Measurements from ENCODE around the gene PIAS1.
"Not testable (repeated sequence)": the region's sequence is repeated elsewhere in the genome, so short reads cannot be mapped to it uniquely, and the experiment has no call there.

PIAS1 gene

DNA sequence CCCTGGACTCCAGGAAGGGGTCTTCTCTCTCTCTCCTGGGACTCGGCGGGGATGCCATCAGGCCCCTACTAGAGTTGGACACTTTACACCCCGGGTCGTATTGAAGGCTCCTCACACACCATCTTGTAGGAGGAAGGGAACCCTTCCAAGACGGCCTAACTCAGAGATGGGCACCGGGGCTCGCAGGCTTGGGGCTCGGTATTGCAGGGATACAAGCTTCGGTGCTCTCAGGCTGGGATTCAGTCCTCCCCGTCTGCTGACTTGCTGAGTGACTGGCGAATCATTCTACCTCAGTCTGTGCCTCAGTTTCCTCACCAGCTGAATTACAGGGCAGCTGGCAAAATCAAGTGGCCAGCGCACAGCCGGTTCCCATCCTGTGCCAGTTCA is 151.4 kb downstream of the PIAS1 start:
- no peak for DNase-seq

GRCh38 chr15:68205954-68206539 is 151.9 kb downstream of the PIAS1 start:
- DNase-seq: no peak

GRCh38 chr15:68206711-68207151 is 152.6 kb downstream of the PIAS1 start:
- DNase-seq: no peak

GRCh38 chr15:68207176-68207935 is 153.2 kb downstream of the PIAS1 start:
- no peak for DNase-seq

DNA sequence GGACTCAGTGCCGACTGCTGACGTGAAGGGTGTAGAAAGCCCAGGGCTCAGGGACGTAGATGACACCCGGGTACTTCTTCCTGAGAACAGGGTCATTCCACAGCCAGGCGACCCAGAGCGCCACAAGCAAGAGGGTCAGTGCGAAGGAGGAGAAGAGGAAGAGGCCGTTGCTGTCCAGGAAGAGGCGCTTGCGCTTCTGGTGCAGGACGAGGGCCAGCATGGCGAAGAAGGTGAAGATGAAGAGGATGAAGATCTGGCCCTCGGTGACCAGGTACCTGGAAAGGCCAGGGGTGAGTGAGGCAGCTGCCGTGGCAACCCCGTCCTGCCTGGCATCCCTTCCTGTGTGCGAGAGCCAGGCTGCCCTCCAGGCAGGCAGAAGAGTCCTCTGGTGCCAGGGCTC is 154.0 kb downstream of the PIAS1 start:
- no peak for DNase-seq

DNA sequence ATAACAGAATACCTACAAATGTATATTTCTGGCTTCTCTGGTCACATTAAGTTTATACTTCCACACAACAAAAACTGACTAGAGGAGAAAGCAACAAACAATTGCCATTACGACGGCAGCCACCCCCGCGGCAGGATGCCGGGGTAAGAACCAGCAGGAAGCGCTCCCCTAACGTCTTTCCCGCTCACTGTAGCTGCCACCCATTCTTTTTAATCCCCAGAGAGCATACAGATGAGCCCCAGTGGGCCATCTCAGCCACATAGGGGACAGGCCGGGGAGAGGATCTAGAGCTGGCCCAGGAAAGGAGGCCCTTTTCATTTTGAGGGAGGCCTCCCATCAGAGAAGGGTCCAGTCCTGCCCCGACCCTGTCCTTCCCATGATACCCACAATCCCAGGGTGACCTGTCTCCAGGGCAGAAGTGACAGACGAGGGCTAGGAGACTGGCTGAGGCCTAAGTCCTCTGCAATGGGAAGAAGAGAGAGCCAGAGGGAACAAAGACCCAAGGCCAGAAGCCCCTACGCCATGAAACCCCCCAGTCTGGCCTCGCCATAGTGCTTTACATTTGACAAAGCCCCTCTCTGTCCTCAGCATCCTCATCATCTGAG is 154.6 kb downstream of the PIAS1 start:
- DNase-seq: no peak

DNA sequence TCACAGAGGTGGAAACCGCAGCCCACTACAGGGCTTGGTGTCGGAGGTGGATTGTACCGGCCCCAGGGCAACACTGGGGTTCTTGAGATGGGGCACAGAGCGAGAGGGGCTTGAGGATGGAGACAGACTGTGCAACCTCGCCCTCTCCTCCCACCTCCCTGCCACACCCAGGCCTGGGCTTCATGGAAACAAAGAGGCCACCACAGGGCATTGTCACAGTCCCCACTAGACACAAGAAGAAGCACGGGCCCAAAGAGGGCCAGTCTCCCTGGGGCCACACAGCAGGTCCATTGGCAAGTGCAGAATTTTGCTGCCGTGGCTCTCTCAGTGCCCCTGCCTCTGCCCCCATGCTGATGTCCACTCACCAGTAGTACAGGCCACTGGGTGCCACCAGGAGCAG is 155.2 kb downstream of the PIAS1 start:
- no peak for DNase-seq

DNA sequence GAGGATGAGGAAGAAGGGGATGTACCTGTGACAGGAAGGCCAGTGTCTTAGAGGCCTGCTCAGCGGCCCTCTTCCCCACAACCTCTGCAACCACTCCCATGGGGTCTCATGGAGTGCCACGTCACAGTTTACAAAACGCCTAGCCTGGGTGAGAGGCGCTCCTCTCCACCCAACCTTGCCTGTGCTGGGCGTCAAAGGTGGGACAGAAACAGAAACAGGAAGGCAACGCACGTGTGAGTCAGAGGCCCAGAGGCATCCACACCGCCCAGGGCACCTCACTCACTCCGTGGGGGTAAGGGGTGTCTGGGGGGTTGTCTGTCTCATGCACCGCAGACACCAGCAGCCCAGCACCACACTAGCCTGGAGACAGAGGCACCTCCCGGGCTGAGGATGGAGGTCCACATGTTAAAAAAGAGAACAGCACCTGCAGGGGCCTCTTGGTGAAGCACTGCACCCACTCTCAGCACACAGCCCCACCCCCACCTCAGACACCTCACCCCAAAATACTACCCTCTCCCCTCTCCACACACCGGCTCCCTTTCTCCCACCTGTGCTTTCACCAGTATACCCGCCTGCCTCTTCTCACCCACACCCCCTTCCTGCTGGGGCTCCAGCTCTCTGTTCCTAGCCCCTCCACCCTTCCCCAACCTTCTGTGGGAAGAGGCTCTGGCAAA is 155.8 kb downstream of the PIAS1 start:
- no peak for DNase-seq

DNA sequence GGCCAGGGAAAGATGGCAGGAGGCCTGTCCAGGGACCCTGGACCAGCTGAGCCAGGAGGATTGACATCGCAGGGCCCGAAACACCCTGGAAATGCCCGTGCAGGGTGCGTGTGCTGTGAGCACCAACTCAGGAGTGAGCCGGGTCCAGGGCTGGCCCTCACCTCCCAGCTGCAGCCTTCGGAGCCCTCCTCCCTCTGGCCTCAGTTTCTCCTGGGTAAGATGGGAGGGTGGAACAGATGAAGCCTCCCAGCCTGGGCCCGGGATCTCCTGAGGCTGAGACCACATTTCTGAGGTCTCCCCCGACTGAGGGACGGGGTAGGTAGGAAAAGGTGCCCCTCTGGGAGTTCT is 156.3 kb downstream of the PIAS1 start:
- no peak for DNase-seq

- peak; percentile 29 for DNase-seq
Observed at GRCh38 chr15:68210821-68211655, 156.9 kb downstream of the PIAS1 start.

DNA sequence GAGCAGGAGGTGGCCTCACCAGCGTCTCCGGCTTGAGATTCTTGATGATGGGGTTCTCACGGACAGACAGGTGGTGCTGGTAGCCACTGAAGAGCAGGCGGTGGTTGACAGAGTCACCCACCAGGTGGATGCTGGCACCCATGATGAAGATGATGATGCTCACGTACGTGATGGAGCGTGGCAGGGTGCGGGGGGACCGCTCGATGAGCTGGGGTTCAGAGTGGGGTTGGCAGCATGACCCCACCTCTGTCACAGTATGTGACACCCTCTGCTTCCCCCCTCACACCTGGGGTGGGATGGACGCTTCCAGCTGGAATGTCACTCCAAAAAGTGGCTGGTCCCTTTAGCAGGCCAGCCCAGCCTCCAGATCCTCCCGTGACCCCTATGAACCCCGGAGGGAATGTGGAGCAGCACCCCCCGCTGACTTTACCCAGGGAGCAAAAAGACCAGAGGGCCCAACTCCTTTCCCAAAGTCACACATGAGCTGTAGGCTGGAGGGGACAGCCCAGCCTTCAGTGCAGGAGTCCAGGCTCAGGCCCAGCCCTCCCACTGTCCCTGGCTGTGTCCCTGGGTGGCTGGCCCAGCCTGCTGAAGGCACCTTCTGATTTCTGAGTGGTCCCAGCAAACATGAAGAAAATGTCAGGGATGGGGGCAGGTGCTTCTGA is 157.7 kb downstream of the PIAS1 start:
- no peak for DNase-seq

DNA sequence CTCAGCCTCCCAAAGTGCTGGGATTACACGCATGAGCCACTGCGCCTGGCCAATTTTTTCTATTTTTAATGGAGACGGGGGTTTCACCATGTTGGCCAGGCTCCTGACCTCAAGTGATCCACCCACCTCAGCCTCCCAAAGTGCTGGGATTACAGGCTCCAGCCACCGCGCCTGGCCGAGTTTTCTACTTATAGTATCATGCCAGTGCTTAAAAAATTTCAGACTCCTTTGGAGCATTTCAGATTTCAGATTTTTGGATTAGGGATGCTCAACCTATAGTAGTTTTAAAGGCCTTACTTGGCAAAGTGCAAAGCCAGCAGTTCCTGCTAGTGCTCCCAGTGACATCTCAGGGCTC is 159.4 kb downstream of the PIAS1 start:
- DNase-seq: not testable (repeated sequence)

DNA sequence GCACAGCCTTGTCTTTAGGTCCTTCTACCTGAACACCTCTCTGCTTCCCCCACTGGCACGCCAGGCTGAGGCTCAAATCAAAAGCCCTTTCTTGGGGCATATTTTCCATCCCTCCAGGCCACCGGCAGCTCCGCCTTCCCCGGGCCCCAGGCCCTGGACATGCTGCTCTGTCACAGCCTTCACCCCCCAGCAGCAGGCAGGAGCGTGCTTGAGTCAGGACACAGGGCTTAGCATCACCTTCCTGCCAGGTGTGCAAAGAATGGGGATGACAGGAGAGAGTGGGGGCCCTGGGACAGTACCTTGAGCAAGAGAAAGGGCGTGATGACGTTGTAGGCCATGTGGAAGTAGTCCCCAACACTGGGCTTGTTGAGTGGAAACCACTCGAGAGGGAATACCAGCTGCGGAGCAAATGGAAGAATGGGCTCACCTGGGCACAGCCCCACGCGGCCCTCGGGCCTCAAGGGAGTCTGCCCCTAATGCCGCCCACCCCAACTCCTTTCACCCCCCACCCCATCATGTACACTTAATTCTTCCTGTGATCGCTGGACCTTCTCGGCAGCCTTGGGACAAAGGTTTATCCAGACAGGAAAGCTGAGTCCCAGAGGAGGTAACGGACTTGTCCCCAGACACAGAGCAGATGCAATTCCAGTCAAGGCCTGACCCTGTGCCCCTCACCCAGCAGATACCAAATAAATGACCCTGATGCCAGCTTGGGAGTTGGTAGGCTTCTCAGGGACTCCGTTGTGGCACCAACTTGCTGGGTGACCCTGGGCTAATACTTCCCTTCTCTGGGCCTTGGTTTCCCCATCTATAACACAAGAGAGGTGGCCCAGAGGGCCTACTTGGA is 160.1 kb downstream of the PIAS1 start:
- no peak for DNase-seq

GRCh38 chr15:68214838-68215254 is 160.7 kb downstream of the PIAS1 start:
- DNase-seq: no peak

- no peak for DNase-seq
Observed at GRCh38 chr15:68217341-68217740, 163.2 kb downstream of the PIAS1 start.

DNA sequence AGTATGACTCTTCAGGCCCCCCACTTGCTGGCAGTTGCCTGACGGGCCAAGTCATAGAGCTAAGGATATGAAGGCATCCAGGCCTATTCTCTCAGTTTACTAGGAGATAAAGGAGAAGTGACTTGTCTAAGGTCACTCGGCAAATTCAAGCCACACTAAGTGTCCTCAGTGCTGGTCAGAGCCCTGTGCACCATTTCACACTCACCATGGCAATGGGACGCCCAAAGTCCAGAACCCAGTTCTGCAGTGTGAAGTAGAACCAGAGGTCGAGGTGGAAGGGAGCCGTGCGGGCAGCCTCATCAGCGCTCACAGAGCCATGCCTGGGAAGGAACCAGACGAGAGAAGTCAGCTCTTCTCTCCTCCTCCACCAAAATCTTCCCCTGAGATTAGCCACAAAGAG is 164.2 kb downstream of the PIAS1 start:
- no peak for DNase-seq

DNA sequence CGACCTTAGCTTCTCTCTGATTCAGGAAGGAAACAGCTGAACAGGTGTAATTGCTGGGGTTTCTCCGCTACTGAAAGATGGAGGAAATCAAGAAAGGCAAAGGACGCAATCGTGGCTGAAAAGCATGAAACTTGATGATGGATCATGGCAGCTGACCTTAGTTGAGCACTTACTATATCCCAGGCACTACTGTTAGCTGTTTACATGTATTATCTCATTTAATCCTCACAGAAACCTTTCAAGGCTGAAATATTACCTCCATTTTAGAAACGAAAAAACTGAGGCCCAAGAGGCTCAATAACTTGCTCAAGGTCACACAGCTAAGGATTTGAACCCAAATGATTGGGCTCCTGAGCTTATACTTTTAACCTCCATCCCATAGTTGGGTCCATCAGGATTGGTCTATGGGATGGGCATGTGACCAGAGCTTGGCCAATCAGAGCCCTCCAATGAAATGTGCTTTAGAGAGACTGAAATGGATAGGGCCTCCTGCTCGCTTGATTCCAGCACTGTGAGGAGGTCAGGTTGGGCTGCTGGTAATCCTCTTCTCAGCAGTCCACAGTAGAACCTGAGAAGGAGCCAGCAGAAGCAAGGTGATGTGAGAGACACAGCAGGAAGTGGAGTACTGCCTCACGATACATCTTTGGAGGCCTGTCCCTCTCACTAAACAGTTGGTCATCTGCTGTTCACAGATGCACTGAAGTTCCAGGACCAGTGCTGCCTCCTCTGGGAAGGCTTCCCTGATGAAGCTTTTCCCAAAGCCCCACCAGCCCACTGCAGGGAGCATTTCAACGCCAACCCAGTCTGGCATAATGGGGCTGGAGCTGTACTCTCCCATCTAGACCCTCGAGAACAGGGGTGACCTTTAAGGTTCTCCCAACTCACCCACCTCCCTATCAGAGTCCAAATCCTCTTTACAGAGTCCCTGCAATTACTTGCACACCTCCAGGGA is 165.0 kb downstream of the PIAS1 start:
- no peak for DNase-seq

GRCh38 chr15:68220489-68220888 is 166.4 kb downstream of the PIAS1 start:
- no peak for DNase-seq

- DNase-seq: no peak
Observed at GRCh38 chr15:68220967-68221366, 166.9 kb downstream of the PIAS1 start.
